CD4-positive, CD25-positive, alpha-beta regulatory T cell (primary cell): ENCODE measurements around the gene SORCS2. TPM values are rescaled to one million over a fixed set of nuclear protein-coding genes. Genes with fewer than 3 reads are reported as not detected.

Source experiments
- ATAC-seq, 2 donors: fragments of 150-1000 bp; cut with Tn5 transposase; one replicate each; pipeline ENCODE4 v1.10.0; 2021; ENCODE audit warnings: low read depth in 2 of 2, moderate number of reproducible peaks in 2 of 2, moderate library complexity in 1 of 2
- DNase-seq, 3 donors: peaks; one replicate each; pipeline versions ENCODE4 v3.0.0 to v3.0.0-alpha.2; 2012 to 2022; ENCODE audit warnings: mixed read lengths in 1 of 3
- H3K27ac ChIP-seq: one replicate; pipeline ENCODE4 v1.7.0; 2013; ENCODE audit warnings: mild to moderate bottlenecking, low read length; ENCODE audit not compliant: insufficient read depth, poor library complexity, severe bottlenecking
- H3K27me3 ChIP-seq: one replicate; pipeline ENCODE4 v1.7.0; 2013; ENCODE audit warnings: low read length; ENCODE audit not compliant: control insufficient read depth, insufficient read depth
- H3K36me3 ChIP-seq: one replicate; pipeline ENCODE4 v1.7.0; 2013; ENCODE audit warnings: mild to moderate bottlenecking, low read length, moderate library complexity; ENCODE audit not compliant: control insufficient read depth, insufficient read depth
- H3K4me1 ChIP-seq: 2 replicates; pipeline ENCODE4 v1.7.0; 2013; ENCODE audit warnings: mild to moderate bottlenecking, low read length; ENCODE audit not compliant: insufficient read depth, control insufficient read depth, poor library complexity, severe bottlenecking
- H3K4me3 ChIP-seq: one replicate; pipeline ENCODE4 v1.7.0; 2013; ENCODE audit warnings: low read depth, mild to moderate bottlenecking, low read length, moderate library complexity
- H3K9me3 ChIP-seq, 2 experiments: 1 replicate in 1 of 2; 2 replicates in 1 of 2; pipeline ENCODE4 v1.7.0; 2013; ENCODE audit warnings: low read length in 2 of 2, mild to moderate bottlenecking in 1 of 2, moderate library complexity in 1 of 2; ENCODE audit not compliant: control insufficient read depth in 2 of 2
- H3K27ac Mint-ChIP-seq, 3 donors: one replicate each; pipeline ENCODE4 v1.8.0; 2020 to 2022; ENCODE audit warnings: mild to moderate bottlenecking in 3 of 3, mixed read lengths in 3 of 3, moderate library complexity in 2 of 3
- H3K27me3 Mint-ChIP-seq: one replicate; pipeline ENCODE4 v1.8.0; 2022; ENCODE audit warnings: mild to moderate bottlenecking, mixed read lengths
- H3K36me3 Mint-ChIP-seq: one replicate; pipeline ENCODE4 v1.8.0; 2020; ENCODE audit warnings: mixed read lengths
- H3K4me1 Mint-ChIP-seq, 4 donors: one replicate each; pipeline ENCODE4 v1.8.0; 2020 to 2022; ENCODE audit warnings: mixed read lengths in 4 of 4, mild to moderate bottlenecking in 1 of 4
- H3K4me3 Mint-ChIP-seq, 4 donors: one replicate each; pipeline ENCODE4 v1.8.0; 2020 to 2022; ENCODE audit warnings: mild to moderate bottlenecking in 4 of 4, mixed read lengths in 4 of 4, moderate library complexity in 3 of 4
- H3K9me3 Mint-ChIP-seq, 7 donors: one replicate each; pipeline ENCODE4 v1.8.0; 2020 to 2022; ENCODE audit warnings: mixed read lengths in 7 of 7, mild to moderate bottlenecking in 3 of 7, moderate library complexity in 2 of 7
- polyA plus RNA-seq, 4 donors: library from polyadenylated mRNA; unstranded; fragments of 300-500 nt; fragmentation: Illumina TruSeq; gene quantifications; one replicate each; pipeline ENCODE4 v1.2.3, GENCODE V29; 2021
- total RNA-seq: library from RNA; stranded (reverse); gene quantifications from one replicate; pipeline ENCODE4 v1.2.3, GENCODE V29; 2022

Gene SORCS2
- total and polyA plus RNA-seq, 5 donors from 2014 or later, result not detected

DNA sequence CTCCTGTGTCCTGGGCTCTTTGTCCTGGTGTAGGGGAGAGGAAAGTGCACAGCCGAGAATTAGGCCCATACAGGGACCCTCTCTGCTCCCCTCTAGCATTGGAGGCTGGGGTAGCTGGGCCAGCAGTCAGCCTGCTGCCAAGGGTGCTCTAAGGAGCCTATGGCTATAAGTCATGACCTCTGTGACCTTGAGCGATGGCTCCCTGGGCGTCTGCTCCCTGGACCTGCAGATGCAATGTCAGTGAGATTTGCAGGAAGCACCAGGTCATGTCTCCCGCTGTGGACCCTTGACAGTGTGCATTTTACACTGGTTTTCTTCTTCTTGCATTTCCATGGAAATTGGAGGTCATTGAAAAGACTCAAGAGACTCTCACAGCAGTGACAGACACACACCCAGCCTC is 476.5 kb downstream of the SORCS2 start:
- no peak for DNase-seq
- H3K4me3 Mint-ChIP-seq, result no peak overlapping the region
- H3K27me3 Mint-ChIP-seq, result peaks cover 15% of the 10 kb centered on the region
- H3K4me1 Mint-ChIP-seq, result no peaks in the 10 kb centered on the region
- Histone ChIP-seq H3K36me3 (no peaks in the 10 kb centered on the region), H3K27me3 (peaks cover 2% of the 10 kb centered on the region), H3K27ac (no peak overlapping the region), H3K9me3 (no peaks in the 10 kb centered on the region), H3K4me3 (no peak overlapping the region), H3K4me1 (no peaks in the 10 kb centered on the region)
- no peaks in the 10 kb centered on the region for H3K36me3 Mint-ChIP-seq
- no peak overlapping the region for H3K27ac Mint-ChIP-seq
- no peak for ATAC-seq
- peaks cover 0 to 5% (median 0%) of the 10 kb centered on the region in 7 donors for H3K9me3 Mint-ChIP-seq

DNA sequence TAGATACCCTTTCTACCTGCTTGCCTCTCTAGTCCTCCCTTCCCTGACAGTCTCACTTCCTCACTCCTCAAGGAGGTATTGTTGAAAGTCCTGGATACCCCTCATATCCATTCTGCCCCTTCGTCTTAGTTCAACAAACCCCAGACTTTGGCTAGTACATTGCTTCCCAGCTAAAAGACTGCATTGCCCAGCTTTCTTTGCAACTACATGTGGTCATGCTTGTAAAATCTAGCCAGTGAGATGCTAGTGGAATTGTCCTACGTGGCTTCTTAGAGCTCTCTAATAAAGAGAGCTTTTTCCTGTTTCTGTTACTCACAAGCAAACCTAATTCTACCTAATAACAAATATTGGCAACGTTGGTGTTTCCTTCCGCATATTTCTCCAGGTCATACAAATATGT is 480.3 kb downstream of the SORCS2 start:
- no peak overlapping the region for H3K27ac ChIP-seq
- Mint-ChIP-seq H3K27me3 (peaks cover 19% of the 10 kb centered on the region), H3K27ac (no peak overlapping the region), H3K9me3 (peaks cover 0 to 5% (median 0%) of the 10 kb centered on the region in 7 donors), H3K4me1 (no peaks in the 10 kb centered on the region), H3K36me3 (no peaks in the 10 kb centered on the region), H3K4me3 (no peak overlapping the region)
- H3K9me3 ChIP-seq, result no peaks in the 10 kb centered on the region
- DNase-seq (no peak), ATAC-seq (no peak)
- H3K27me3 ChIP-seq, result peaks cover 2% of the 10 kb centered on the region
- H3K4me1 ChIP-seq, result no peaks in the 10 kb centered on the region
- no peak overlapping the region for H3K4me3 ChIP-seq
- no peaks in the 10 kb centered on the region for H3K36me3 ChIP-seq

DNA sequence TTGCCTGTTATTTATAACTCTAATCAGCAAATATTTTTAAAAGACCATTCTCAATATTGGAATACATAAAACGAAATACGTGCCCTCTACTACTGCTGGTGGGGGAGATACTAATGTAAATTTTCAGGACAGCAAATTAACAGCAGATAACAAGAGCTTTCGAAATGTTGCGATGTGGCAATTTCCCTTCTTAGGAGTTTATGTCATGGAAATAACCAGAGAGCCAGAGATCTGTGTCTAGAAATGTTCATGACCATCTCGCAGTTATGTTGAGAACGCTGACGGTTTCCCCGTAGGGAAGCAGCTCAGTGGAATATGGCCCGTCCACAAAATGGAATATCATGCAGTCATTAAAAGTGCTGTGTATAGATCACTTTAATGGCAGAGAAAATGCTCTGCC is 480.8 kb downstream of the SORCS2 start:
- ATAC-seq (no peak), DNase-seq (no peak)
- no peak overlapping the region for H3K27ac ChIP-seq
- H3K4me1 Mint-ChIP-seq, result no peaks in the 10 kb centered on the region
- peaks cover 2% of the 10 kb centered on the region for H3K27me3 ChIP-seq
- H3K27ac Mint-ChIP-seq, result no peak overlapping the region
- no peak overlapping the region for H3K4me3 ChIP-seq
- H3K4me1 ChIP-seq, result no peaks in the 10 kb centered on the region
- peaks cover 0 to 5% (median 0%) of the 10 kb centered on the region in 7 donors for H3K9me3 Mint-ChIP-seq
- no peak overlapping the region for H3K4me3 Mint-ChIP-seq
- H3K9me3 ChIP-seq, result no peaks in the 10 kb centered on the region
- H3K36me3 ChIP-seq, result no peaks in the 10 kb centered on the region
- H3K27me3 Mint-ChIP-seq, result peaks cover 24% of the 10 kb centered on the region
- no peaks in the 10 kb centered on the region for H3K36me3 Mint-ChIP-seq

GRCh38 chr4:7674706-7675105 is 482.4 kb downstream of the SORCS2 start:
- DNase-seq (no peak), ATAC-seq (no peak)
- no peak overlapping the region for H3K27ac ChIP-seq
- peaks cover 2% of the 10 kb centered on the region for H3K27me3 ChIP-seq
- Mint-ChIP-seq H3K9me3 (peaks cover 0 to 5% (median 0%) of the 10 kb centered on the region in 7 donors), H3K4me1 (no peaks in the 10 kb centered on the region), H3K36me3 (no peaks in the 10 kb centered on the region), H3K27ac (no peak overlapping the region), H3K4me3 (no peak overlapping the region), H3K27me3 (peaks cover 25% of the 10 kb centered on the region)
- no peaks in the 10 kb centered on the region for H3K9me3 ChIP-seq
- no peaks in the 10 kb centered on the region for H3K4me1 ChIP-seq
- H3K36me3 ChIP-seq, result no peaks in the 10 kb centered on the region
- H3K4me3 ChIP-seq, result no peak overlapping the region

GRCh38 chr4:7675136-7675535 is 482.8 kb downstream of the SORCS2 start:
- ATAC-seq, result no peak
- H3K36me3 ChIP-seq, result no peaks in the 10 kb centered on the region
- no peak overlapping the region for H3K4me3 ChIP-seq
- no peak overlapping the region for H3K27ac ChIP-seq
- no peaks in the 10 kb centered on the region for H3K36me3 Mint-ChIP-seq
- H3K9me3 Mint-ChIP-seq, result peaks cover 0 to 5% (median 0%) of the 10 kb centered on the region in 7 donors
- H3K4me1 ChIP-seq, result no peaks in the 10 kb centered on the region
- peaks cover 22% of the 10 kb centered on the region for H3K27me3 Mint-ChIP-seq
- H3K4me3 Mint-ChIP-seq, result no peak overlapping the region
- H3K4me1 Mint-ChIP-seq, result no peaks in the 10 kb centered on the region
- H3K27me3 ChIP-seq, result peaks cover 2% of the 10 kb centered on the region
- DNase-seq, result no peak
- H3K9me3 ChIP-seq, result no peaks in the 10 kb centered on the region
- H3K27ac Mint-ChIP-seq, result no peak overlapping the region

GRCh38 chr4:7675612-7676320 is 483.4 kb downstream of the SORCS2 start:
- ATAC-seq (no peak), DNase-seq (no peak)
- H3K36me3 ChIP-seq, result no peaks in the 10 kb centered on the region
- no peak overlapping the region for H3K4me3 Mint-ChIP-seq
- no peaks in the 10 kb centered on the region for H3K4me1 ChIP-seq
- no peak overlapping the region for H3K27ac ChIP-seq
- no peaks in the 10 kb centered on the region for H3K36me3 Mint-ChIP-seq
- H3K9me3 ChIP-seq, result no peaks in the 10 kb centered on the region
- peaks cover 0 to 5% (median 0%) of the 10 kb centered on the region in 7 donors for H3K9me3 Mint-ChIP-seq
- H3K27me3 Mint-ChIP-seq, result peaks cover 22% of the 10 kb centered on the region
- H3K4me1 Mint-ChIP-seq, result no peaks in the 10 kb centered on the region
- H3K4me3 ChIP-seq, result no peak overlapping the region
- H3K27me3 ChIP-seq, result peaks cover 2% of the 10 kb centered on the region
- H3K27ac Mint-ChIP-seq, result no peak overlapping the region

- Histone ChIP-seq H3K27me3 (peaks cover 2% of the 10 kb centered on the region), H3K9me3 (no peaks in the 10 kb centered on the region), H3K4me1 (no peaks in the 10 kb centered on the region), H3K36me3 (no peaks in the 10 kb centered on the region), H3K4me3 (no peak overlapping the region), H3K27ac (no peak overlapping the region)
- H3K27ac Mint-ChIP-seq, result no peak overlapping the region
- no peaks in the 10 kb centered on the region for H3K36me3 Mint-ChIP-seq
- H3K4me3 Mint-ChIP-seq, result no peak overlapping the region
- no peak for DNase-seq
- H3K27me3 Mint-ChIP-seq, result peaks cover 17% of the 10 kb centered on the region
- no peaks in the 10 kb centered on the region for H3K4me1 Mint-ChIP-seq
- ATAC-seq, result no peak
- peaks cover 0 to 2% (median 0%) of the 10 kb centered on the region in 7 donors for H3K9me3 Mint-ChIP-seq
Observed at GRCh38 chr4:7676398-7676922, 484.1 kb downstream of the SORCS2 start.

DNA sequence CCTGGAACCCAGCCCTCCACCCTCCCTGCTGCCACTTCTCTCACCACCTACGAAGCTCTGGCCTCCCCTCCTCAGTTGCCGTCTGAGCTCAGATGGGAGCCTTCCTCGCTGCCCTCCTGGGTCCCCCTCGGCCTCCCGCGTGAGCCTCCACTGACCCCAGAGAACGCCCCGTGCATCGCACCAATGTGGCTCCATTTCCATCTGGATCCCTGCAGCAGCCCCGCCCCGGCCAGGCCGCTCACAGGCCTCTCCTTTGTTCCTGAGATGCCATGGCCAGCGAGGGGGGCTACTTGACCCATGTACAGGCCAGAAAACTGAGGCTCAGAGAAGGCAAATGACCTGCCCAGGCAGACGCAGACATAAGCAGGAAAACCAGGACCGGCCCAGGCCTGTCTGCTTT is 484.7 kb downstream of the SORCS2 start:
- Histone ChIP-seq H3K4me1 (no peaks in the 10 kb centered on the region), H3K4me3 (no peak overlapping the region), H3K27ac (no peak overlapping the region), H3K9me3 (no peaks in the 10 kb centered on the region), H3K27me3 (peaks cover 2% of the 10 kb centered on the region), H3K36me3 (no peaks in the 10 kb centered on the region)
- H3K27ac Mint-ChIP-seq, result no peak overlapping the region
- no peaks in the 10 kb centered on the region for H3K4me1 Mint-ChIP-seq
- H3K4me3 Mint-ChIP-seq, result no peak overlapping the region
- ATAC-seq, result no peak
- no peaks in the 10 kb centered on the region for H3K9me3 Mint-ChIP-seq
- peaks cover 13% of the 10 kb centered on the region for H3K27me3 Mint-ChIP-seq
- no peak for DNase-seq
- no peaks in the 10 kb centered on the region for H3K36me3 Mint-ChIP-seq
